ENCODE measurements around the gene XYLB.

The XYLB gene

DNA sequence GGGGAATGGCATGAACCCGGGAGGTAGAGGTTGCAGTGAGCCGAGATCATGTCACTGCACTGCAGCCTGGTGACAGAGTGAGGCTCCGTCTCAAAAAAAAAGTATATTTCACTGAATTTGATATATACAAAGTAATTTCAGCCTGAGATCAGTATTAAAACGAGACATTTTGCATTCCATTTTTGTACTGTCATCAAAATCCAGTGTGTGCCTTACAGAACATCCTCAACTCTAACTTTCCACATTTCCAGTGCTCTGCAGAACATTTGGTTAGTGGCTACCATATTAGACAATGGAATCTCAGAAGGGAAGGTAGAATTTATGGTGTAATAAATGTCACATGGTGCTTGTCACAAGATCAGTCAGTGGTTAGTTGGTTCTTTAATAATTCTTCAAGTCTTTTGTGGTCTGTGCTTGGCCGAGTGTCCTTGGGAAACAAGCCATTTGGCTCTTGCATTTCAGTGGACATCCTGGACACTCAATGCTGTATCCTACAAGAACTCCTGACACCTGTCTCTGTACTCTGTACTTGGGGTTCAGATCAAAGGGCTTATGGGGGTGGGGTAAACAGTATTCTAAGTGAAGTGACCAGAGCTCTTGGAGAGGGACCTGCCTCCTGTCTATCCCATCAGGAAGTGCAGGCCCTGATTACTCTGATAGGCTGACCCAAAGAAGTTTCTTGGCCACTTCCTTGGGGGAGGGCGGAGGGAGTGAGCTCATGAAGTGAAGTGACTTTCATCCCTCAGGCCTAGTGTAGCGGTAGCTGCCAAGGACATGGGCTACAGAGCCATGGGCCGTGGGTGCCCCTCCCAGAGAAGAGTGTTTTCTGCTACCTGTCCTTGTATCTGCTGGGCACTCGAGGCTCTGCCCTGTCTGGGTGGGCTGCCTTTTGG, 110.8 kb downstream of the XYLB start:
- no peak for DNase-seq

DNA sequence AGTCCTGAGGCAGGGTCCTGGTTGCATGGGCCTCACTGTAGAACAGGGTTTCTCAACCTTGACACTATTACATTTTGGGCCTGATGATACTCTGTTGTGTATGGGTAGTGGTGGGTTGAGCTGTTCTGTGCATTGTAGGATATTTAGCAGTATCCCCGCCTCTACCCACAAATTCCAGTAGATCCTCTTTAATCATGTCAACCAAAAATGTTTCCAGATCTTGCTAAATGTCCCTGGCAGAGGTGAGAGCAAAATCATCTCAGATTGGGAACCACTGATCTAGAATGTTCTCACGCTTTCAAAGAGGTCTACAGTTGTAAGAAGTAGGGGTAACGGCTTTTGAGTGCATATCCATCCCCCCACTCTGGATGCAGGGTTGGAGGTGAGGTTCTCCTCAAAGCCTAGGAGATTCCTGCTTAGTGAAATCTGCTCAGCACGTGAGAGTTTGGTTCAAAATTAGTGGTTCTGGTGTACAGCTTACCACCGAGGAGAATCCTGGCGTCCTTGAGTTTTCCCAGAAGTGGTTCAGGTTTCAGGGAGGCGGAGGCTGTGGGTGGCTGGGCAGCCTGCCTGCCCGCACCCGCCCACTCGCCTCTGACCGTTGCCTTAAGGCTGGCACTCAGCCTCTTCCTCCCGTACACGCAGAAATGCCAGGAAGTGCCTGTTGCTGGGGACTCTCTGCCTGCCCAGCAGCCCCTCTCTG, 112.4 kb downstream of the XYLB start:
- no peak for DNase-seq

DNA sequence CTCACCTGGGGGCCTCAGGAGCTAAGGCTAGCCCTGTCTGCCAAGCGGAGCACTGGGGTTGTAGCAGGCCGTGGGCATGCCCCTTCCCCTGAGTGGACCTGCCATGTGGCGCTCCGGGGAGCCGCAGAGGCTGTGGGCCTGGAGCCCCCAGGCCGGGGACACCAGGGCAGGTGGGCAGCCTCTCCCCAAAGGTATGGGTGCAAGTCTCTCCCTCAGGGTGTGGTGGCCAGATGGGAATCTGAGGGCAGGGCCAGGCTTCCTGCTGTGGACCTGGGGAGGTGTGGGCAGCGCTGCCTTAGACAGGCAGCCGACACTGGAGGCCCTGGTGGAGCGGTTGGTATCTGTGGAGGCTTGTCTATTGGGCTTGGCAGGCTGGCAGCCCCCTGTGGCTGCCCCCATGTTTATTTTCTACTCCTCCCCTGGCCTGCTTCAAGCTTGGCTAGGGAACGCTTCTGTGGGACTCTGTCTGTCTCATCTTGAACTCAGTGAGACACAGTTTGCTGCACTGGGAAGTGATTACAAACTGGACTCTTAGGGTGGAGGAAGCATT, 113.0 kb downstream of the XYLB start:
- DNase-seq: no peak

DNA sequence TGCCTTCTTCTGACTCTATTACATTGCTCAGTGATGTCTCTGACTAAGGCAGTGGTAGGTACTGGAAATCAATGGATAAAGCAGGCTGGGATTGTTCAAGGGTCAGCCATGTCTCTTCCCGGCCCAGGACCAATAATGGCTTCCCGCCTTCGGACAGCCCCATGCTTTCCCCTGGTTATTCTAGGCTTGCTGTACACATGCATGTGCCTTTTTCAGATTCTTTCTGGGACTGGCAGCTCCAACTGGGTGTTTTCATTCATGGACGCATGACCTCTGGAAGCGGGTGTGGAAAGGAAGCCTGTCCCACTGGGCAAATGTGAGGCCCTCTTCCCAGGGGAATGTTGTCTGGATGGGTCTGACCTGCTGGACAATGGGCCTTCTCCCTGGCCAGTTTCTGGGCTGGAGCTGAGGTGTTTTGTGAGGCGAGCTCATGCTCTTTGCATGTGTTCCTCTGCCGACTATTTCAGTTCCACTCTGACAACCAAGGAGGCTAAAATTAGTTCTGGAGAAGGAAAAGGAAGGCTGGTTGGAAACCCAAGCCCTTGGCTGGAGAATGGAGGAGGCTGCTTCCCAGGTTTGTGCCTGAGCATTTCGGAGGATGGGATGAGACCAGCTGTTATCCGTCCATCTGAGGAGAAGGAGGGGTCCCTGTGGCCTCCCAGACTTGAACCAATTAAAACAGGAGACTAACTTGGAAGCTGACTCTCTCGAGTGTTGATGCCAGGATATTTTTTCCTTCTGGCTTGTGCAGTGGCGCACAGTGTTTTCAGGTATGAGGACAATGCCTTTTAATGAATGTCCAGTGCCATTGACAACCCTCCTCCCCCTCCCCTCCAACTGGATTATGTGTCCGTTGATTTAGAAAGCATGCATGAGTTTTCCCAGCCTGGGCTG, 114.0 kb downstream of the XYLB start:
- DNase-seq: no peak

Measured in CD4-positive, alpha-beta T cell treated with Interferon gamma for 1 hour (primary cell).